ENCODE measurements around the gene UBE2L5. TPM values are rescaled to one million over a fixed set of nuclear protein-coding genes. Genes with fewer than 3 reads are reported as not detected.

Gene UBE2L5
- total and polyA plus RNA-seq, 2 of the 8 experiments (the other 6 are each of a cell fraction or from before 2014, with no cell fraction given): not detected

DNA sequence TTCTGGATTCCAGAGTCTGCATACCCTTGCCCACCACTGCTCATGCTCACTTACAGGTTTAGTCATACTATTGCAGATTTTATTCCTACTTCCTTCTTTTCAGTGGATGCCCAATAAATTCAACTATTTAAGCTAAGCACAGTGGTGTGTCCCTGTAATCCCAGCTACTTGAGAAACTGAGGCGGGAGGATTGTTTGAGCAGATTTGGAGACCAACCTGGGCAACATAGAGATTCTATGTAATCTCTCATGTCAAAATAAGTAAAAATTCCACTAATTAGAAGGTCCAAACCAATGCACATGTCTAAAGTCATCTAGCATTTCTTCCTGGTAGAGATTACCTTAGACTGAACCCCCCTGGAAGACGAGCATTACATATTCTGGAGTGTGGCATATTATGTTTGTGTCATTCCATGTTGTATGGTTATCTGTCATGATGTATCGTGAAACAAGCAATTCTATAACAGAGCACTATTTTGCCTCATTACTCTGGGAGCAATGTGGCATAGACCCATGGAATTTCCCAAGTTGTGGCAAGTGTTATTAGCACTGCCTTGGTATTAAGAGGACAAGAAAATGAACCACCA lies 35.1 kb downstream of the UBE2L5 start:
- Histone ChIP-seq H2BK15ac (ENCODE audit: low read length) (no peak overlapping the region), H4K5ac (ENCODE audit: insufficient read length, low read depth, low read length) (no peak overlapping the region), H3K18ac (ENCODE audit: extremely low read depth, low read length) (no peak overlapping the region), H3K14ac (ENCODE audit: insufficient read length) (no peak overlapping the region), H3K23me2 (ENCODE audit: low read depth, low read length) (no peaks in the 10 kb centered on the region), H3K79me1 (ENCODE audit: low read depth, low read length) (no peaks in the 10 kb centered on the region), H4K91ac (replicated peaks; ENCODE audit: insufficient read length, low read length) (no peak overlapping the region), H3K23ac (ENCODE audit: insufficient read length) (no peak overlapping the region), H2BK12ac (ENCODE audit: low read depth, low read length) (no peak overlapping the region), H2AK5ac (ENCODE audit: low read depth, low read length) (no peak overlapping the region), H2AFZ (ENCODE audit: low read length) (no peak overlapping the region), H3K56ac (replicated peaks; ENCODE audit: insufficient read length, low read depth, low read length) (no peak overlapping the region), H3K36me3 (ENCODE audit: control insufficient read depth in 2 of 4, insufficient read depth in 4 of 4, low read length in 3 of 4) (peaks cover 3 to 27% (median 13%) of the 10 kb centered on the region in 4 experiments), H4K8ac (ENCODE audit: extremely low read depth, insufficient read depth, low read length) (no peak overlapping the region), H3K9ac (replicated peaks in 1 of 4; ENCODE audit: extremely low read depth in 1 of 4, low read depth in 3 of 4, low read length in 3 of 4) (no peak overlapping the region), H3K9me3 (ENCODE audit: insufficient read depth in 2 of 2, low read depth in 1 of 2, low read length in 1 of 2) (no peaks in the 10 kb centered on the region), H3K4me1 (replicated peaks in 1 of 4; ENCODE audit: control insufficient read depth in 3 of 4, insufficient read depth in 4 of 4, low read length in 3 of 4) (no peaks in the 10 kb centered on the region), H3K4ac (replicated peaks; ENCODE audit: insufficient read length, low read depth, low read length) (no peak overlapping the region), H2BK20ac (ENCODE audit: low read length) (no peak overlapping the region), H2BK120ac (replicated peaks; ENCODE audit: low read depth, low read length) (no peak overlapping the region), H2BK5ac (ENCODE audit: low read depth, low read length) (no peak overlapping the region), H4K20me1 (replicated peaks in 1 of 2; ENCODE audit: control insufficient read depth in 1 of 2, insufficient read depth in 2 of 2, low read length in 2 of 2) (peaks cover 0 to 4% of the 10 kb centered on the region in 2 experiments), H3K4me2 (ENCODE audit: insufficient read depth in 1 of 2, low read depth in 2 of 2, low read length in 2 of 2) (no peak overlapping the region), H3K4me3 (ENCODE audit: extremely low read depth in 1 of 4, insufficient read depth in 2 of 4, low read depth in 3 of 4, low read length in 4 of 4) (no peak overlapping the region), H3K79me2 (ENCODE audit: control insufficient read depth in 1 of 2, insufficient read depth in 2 of 2, low read length in 2 of 2) (peaks cover 0 to 4% of the 10 kb centered on the region in 2 experiments; a peak in 1 of 4 replicates), H3K27ac (ENCODE audit: low read depth, low read length) (no peak overlapping the region), H3K27me3 (replicated peaks in 1 of 4; ENCODE audit: control insufficient read depth in 3 of 4, extremely low read depth in 1 of 4, insufficient read depth in 3 of 4, low read length in 3 of 4) (no peaks in the 10 kb centered on the region)
- ChIA-PET CTCF (ENCODE audit: partially characterized antibody) (no interaction called here), POLR2A (ENCODE audit: partially characterized antibody) (interaction anchor here (0.6 to 3.1 kb wide), 8 partner anchors 8 to 97 kb away, joined by 3 to 20 read pairs (median 6); partner anchors contain the start of gene HMGB1)
- 87% methylated on average over 3 of the region's 3 CpGs; no CpG with 5 or more reads in 1 of the 2 experiments for WGBS, 2 experiments (ENCODE audit: extremely low coverage in 1 of 2, insufficient coverage in 1 of 2, insufficient read length in 1 of 2, insufficient replicate concordance in 2 of 2, low coverage in 1 of 2, low lambda C conversion rate in 2 of 2, missing lambda C conversion rate in 1 of 2)
- FAIRE-seq (no peak), DNase-seq (ENCODE audit: low read depth in 1 of 2, low spot score in 2 of 2) (no peak)
- TF ChIP-seq FOSL1 (IDR thresholded peaks at IDR 0.05; ENCODE audit: insufficient read depth, low read depth, low read length) (no peak), SUZ12 (IDR thresholded peaks at IDR 0.05; ENCODE audit: low read length) (no peak), JUND (IDR thresholded peaks at IDR 0.05; ENCODE audit: low read length) (no peak), CTBP2 (IDR thresholded peaks at IDR 0.05; ENCODE audit: borderline replicate concordance, insufficient read depth, insufficient read length, low read length) (no peak), TAF1 (IDR thresholded peaks at IDR 0.05; ENCODE audit: low read depth, low read length) (no peak), EGR1 (IDR thresholded peaks at IDR 0.05; ENCODE audit: borderline replicate concordance, low read depth, low read length) (no peak)
- TF ChIP-seq, protein P1, sequence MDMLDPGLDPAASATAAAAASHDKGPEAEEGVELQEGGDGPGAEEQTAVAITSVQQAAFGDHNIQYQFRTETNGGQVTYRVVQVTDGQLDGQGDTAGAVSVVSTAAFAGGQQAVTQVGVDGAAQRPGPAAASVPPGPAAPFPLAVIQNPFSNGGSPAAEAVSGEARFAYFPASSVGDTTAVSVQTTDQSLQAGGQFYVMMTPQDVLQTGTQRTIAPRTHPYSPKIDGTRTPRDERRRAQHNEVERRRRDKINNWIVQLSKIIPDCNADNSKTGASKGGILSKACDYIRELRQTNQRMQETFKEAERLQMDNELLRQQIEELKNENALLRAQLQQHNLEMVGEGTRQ (IDR thresholded peaks at IDR 0.05; ENCODE audit: low read length): no peak
- TF ChIP-seq, protein P2, sequence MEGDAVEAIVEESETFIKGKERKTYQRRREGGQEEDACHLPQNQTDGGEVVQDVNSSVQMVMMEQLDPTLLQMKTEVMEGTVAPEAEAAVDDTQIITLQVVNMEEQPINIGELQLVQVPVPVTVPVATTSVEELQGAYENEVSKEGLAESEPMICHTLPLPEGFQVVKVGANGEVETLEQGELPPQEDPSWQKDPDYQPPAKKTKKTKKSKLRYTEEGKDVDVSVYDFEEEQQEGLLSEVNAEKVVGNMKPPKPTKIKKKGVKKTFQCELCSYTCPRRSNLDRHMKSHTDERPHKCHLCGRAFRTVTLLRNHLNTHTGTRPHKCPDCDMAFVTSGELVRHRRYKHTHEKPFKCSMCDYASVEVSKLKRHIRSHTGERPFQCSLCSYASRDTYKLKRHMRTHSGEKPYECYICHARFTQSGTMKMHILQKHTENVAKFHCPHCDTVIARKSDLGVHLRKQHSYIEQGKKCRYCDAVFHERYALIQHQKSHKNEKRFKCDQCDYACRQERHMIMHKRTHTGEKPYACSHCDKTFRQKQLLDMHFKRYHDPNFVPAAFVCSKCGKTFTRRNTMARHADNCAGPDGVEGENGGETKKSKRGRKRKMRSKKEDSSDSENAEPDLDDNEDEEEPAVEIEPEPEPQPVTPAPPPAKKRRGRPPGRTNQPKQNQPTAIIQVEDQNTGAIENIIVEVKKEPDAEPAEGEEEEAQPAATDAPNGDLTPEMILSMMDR (IDR thresholded peaks at IDR 0.05; ENCODE audit: control extremely low read depth in 1 of 3, insufficient read depth in 1 of 3, low read depth in 1 of 3, low read length in 3 of 3): no peak
- TF ChIP-seq, protein P3, sequence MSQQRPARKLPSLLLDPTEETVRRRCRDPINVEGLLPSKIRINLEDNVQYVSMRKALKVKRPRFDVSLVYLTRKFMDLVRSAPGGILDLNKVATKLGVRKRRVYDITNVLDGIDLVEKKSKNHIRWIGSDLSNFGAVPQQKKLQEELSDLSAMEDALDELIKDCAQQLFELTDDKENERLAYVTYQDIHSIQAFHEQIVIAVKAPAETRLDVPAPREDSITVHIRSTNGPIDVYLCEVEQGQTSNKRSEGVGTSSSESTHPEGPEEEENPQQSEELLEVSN (IDR thresholded peaks at IDR 0.05): no peak

All from H1 (cell line).